ENCODE results near the gene SCUBE3. TPM values are rescaled to one million over a fixed set of nuclear protein-coding genes. Genes with fewer than 3 reads are reported as not detected.

The SCUBE3 gene
- total and polyA plus RNA-seq, 2 of the 8 experiments (the other 6 are each of a cell fraction or from before 2014, with no cell fraction given) = 0.80 to 1.0 TPM

GRCh38 chr6:35208419-35208818 lies 5.3 kb upstream of the SCUBE3 start (continued):
- TF ChIP-seq CTBP2 (IDR thresholded peaks at IDR 0.05; ENCODE audit: borderline replicate concordance, insufficient read depth, insufficient read length, low read length) (no peak), KDM1A (IDR thresholded peaks at IDR 0.05; ENCODE audit: borderline replicate concordance, low read length) (no peak), BACH1 (IDR thresholded peaks at IDR 0.05; ENCODE audit: low read length) (no peak), TEAD4 (IDR thresholded peaks at IDR 0.05; ENCODE audit: low read depth, low read length) (no peak), TBP (IDR thresholded peaks at IDR 0.05; ENCODE audit: low read depth, low read length) (no peak), MAX (IDR thresholded peaks at IDR 0.05) (no peak), SIRT6 (IDR thresholded peaks at IDR 0.05; ENCODE audit: low read length) (no peak)

Data from H1 (cell line).